H1 (cell line): ENCODE measurements around the gene FBXO45. TPM values are rescaled to one million over a fixed set of nuclear protein-coding genes. Genes with fewer than 3 reads are reported as not detected.

Experiments used
- CTCF ChIA-PET: fragments of 300-600 bp; sonication (Branson Sonifier 250); formaldehyde crosslinking; loops from one replicate; lab custom pipeline; 2021; ENCODE audit not compliant: partially characterized antibody; lab: Charles Lee
- POLR2A ChIA-PET: fragments of 300-600 bp; sonication (Branson Sonifier 250); formaldehyde crosslinking; loops from one replicate; lab custom pipeline; 2021; ENCODE audit warnings: inconsistent platforms; ENCODE audit not compliant: partially characterized antibody; lab: Charles Lee
- DNase-seq, 2 experiments: peaks; one replicate each; pipeline versions ENCODE4 v3.0.0 to v3.0.0-alpha.2; 2010 to 2022; ENCODE audit warnings: low spot score in 2 of 2, low read depth in 1 of 2, mixed read lengths in 1 of 2
- FAIRE-seq: peaks from 2 replicates; lab custom pipeline; 2011; peaks lifted over from hg19 to GRCh38; lab: Jason Lieb, UNC
- H2AFZ ChIP-seq: 2 replicates; pipeline ENCODE4 v1.8.1; 2012; ENCODE audit warnings: low read length, inconsistent platforms
- H2AK5ac ChIP-seq: 2 replicates; pipeline ENCODE4 v1.6.1; 2013; ENCODE audit warnings: low read depth, low read length
- H2BK120ac ChIP-seq: replicated peaks from 2 replicates; pipeline ENCODE3; 2013; ENCODE audit warnings: low read depth, low read length, inconsistent platforms
- H2BK12ac ChIP-seq: 2 replicates; pipeline ENCODE4 v1.6.1; 2013; ENCODE audit warnings: low read depth, low read length
- H2BK15ac ChIP-seq: 2 replicates; pipeline ENCODE4 v1.6.1; 2013; ENCODE audit warnings: low read length
- H2BK20ac ChIP-seq: 2 replicates; pipeline ENCODE4 v1.6.1; 2013; ENCODE audit warnings: low read length
- H2BK5ac ChIP-seq: 2 replicates; pipeline ENCODE4 v1.6.1; 2013; ENCODE audit warnings: low read depth, low read length
- H3K14ac ChIP-seq: 2 replicates; pipeline ENCODE4 v1.6.1; 2013; ENCODE audit warnings: inconsistent platforms; ENCODE audit not compliant: insufficient read length
- H3K18ac ChIP-seq: 2 replicates; pipeline ENCODE4 v1.6.1; 2013; ENCODE audit warnings: low read length; ENCODE audit errors: extremely low read depth
- H3K23ac ChIP-seq: 2 replicates; pipeline ENCODE4 v1.6.1; 2013; ENCODE audit warnings: inconsistent platforms; ENCODE audit not compliant: insufficient read length
- H3K23me2 ChIP-seq: 2 replicates; pipeline ENCODE4 v1.6.1; 2013; ENCODE audit warnings: low read depth, low read length
- H3K27ac ChIP-seq: 2 replicates; pipeline ENCODE4 v1.6.1; 2011; ENCODE audit warnings: low read depth, low read length, inconsistent platforms
- H3K27me3 ChIP-seq, 4 experiments: replicated peaks in 1 of 4; 1 replicate in 1 of 4; 2 replicates in 3 of 4; pipeline versions ENCODE4 v1.6.1 to v1.8.1; 2011 to 2013; ENCODE audit warnings: low read length in 3 of 4, mild to moderate bottlenecking in 3 of 4, inconsistent platforms in 2 of 4, mixed read lengths in 2 of 4, moderate library complexity in 1 of 4; ENCODE audit not compliant: control insufficient read depth in 3 of 4, insufficient read depth in 3 of 4; ENCODE audit errors: extremely low read depth in 1 of 4
- H3K36me3 ChIP-seq, 4 experiments: 2 replicates each; pipeline versions ENCODE4 v1.6.1 to v1.8.1; 2011 to 2013; ENCODE audit warnings: mild to moderate bottlenecking in 4 of 4, low read length in 3 of 4, moderate library complexity in 2 of 4, control low read depth in 1 of 4, inconsistent platforms in 1 of 4; ENCODE audit not compliant: insufficient read depth in 4 of 4, control insufficient read depth in 2 of 4
- H3K4ac ChIP-seq: replicated peaks from 2 replicates; pipeline ENCODE3; 2013; ENCODE audit warnings: low read length, low read depth, mixed read lengths, inconsistent platforms; ENCODE audit not compliant: insufficient read length
- H3K4me1 ChIP-seq, 4 experiments: replicated peaks in 1 of 4; 1 replicate in 1 of 4; 2 replicates in 3 of 4; pipeline versions ENCODE4 v1.6.1 to v1.8.1; 2011 to 2013; ENCODE audit warnings: low read length in 3 of 4, inconsistent platforms in 2 of 4, mixed read lengths in 1 of 4; ENCODE audit not compliant: insufficient read depth in 4 of 4, control insufficient read depth in 3 of 4
- H3K4me2 ChIP-seq, 2 experiments: 2 replicates each; pipeline versions ENCODE4 v1.6.1 to v1.8.1; 2011 to 2013; ENCODE audit warnings: low read depth in 2 of 2, low read length in 2 of 2, control low read depth in 1 of 2, inconsistent platforms in 1 of 2, mild to moderate bottlenecking in 1 of 2; ENCODE audit not compliant: insufficient read depth in 1 of 2
- H3K4me3 ChIP-seq, 4 experiments: fragments of 200-600, 300-600 bp in 1 of 4; sonication (generic), shearing (Covaris generic), sonication (Bioruptor Twin) in 1 of 4; 2 replicates each; pipeline versions ENCODE4 v1.5.1 to v1.8.1; 2011 to 2016; ENCODE audit warnings: low read length in 4 of 4, low read depth in 3 of 4, control low read depth in 2 of 4, inconsistent platforms in 2 of 4, mild to moderate bottlenecking in 2 of 4, mixed read lengths in 1 of 4, moderate library complexity in 1 of 4; ENCODE audit not compliant: insufficient read depth in 2 of 4; ENCODE audit errors: extremely low read depth in 1 of 4
- H3K56ac ChIP-seq: replicated peaks from 2 replicates; pipeline ENCODE3; 2013; ENCODE audit warnings: low read depth, mild to moderate bottlenecking, mixed read lengths, low read length, inconsistent platforms; ENCODE audit not compliant: insufficient read length
- H3K79me1 ChIP-seq: 2 replicates; pipeline ENCODE4 v1.6.1; 2013; ENCODE audit warnings: low read depth, low read length, control low read depth
- H3K79me2 ChIP-seq, 2 experiments: 2 replicates each; pipeline versions ENCODE4 v1.6.1 to v1.8.1; 2012 to 2013; ENCODE audit warnings: low read length in 2 of 2, mild to moderate bottlenecking in 2 of 2, inconsistent platforms in 1 of 2; ENCODE audit not compliant: insufficient read depth in 2 of 2, control insufficient read depth in 1 of 2
- H3K9ac ChIP-seq, 4 experiments: replicated peaks in 1 of 4; 1 replicate in 1 of 4; 2 replicates in 3 of 4; pipeline versions ENCODE4 v1.6.1 to v1.8.1; 2011 to 2013; ENCODE audit warnings: low read depth in 3 of 4, low read length in 3 of 4, control low read depth in 2 of 4, mild to moderate bottlenecking in 2 of 4, moderate library complexity in 2 of 4, inconsistent platforms in 1 of 4; ENCODE audit errors: extremely low read depth in 1 of 4
- H3K9me3 ChIP-seq, 2 experiments: 2 replicates each; pipeline versions ENCODE4 v1.6.1 to v1.8.1; 2012 to 2013; ENCODE audit warnings: mild to moderate bottlenecking in 2 of 2, moderate library complexity in 2 of 2, control low read depth in 1 of 2, inconsistent platforms in 1 of 2, low read depth in 1 of 2, low read length in 1 of 2, mixed read lengths in 1 of 2; ENCODE audit not compliant: insufficient read depth in 2 of 2
- H4K20me1 ChIP-seq, 2 experiments: replicated peaks in 1 of 2; 2 replicates each; pipeline versions ENCODE3 to v1.8.1; 2011 to 2013; ENCODE audit warnings: inconsistent platforms in 2 of 2, low read length in 2 of 2, mild to moderate bottlenecking in 1 of 2; ENCODE audit not compliant: insufficient read depth in 2 of 2, control insufficient read depth in 1 of 2
- H4K5ac ChIP-seq: 2 replicates; pipeline ENCODE4 v1.6.1; 2013; ENCODE audit warnings: low read length, low read depth, mixed read lengths, inconsistent platforms; ENCODE audit not compliant: insufficient read length
- H4K8ac ChIP-seq: 2 replicates; pipeline ENCODE4 v1.8.0; 2013; ENCODE audit warnings: mild to moderate bottlenecking, moderate library complexity, low read length, inconsistent platforms; ENCODE audit not compliant: insufficient read depth; ENCODE audit errors: extremely low read depth
- H4K91ac ChIP-seq: replicated peaks from 2 replicates; pipeline ENCODE3; 2013; ENCODE audit warnings: low read length, mixed read lengths, inconsistent platforms; ENCODE audit not compliant: insufficient read length
- BRCA1 ChIP-seq: IDR thresholded peaks from 2 replicates; pipeline ENCODE4 v1.6.1; 2012; ENCODE audit warnings: low read depth, low read length, improper control_type of control experiment
- CTBP2 ChIP-seq: IDR thresholded peaks from 2 replicates; pipeline ENCODE4 v1.7.0; 2011; ENCODE audit warnings: borderline replicate concordance, mild to moderate bottlenecking, moderate library complexity, mixed read lengths, low read length; ENCODE audit not compliant: insufficient read depth, insufficient read length
- WGBS, 2 experiments: shearing (Covaris generic) in 1 of 2; methylation state at CpG; one replicate each; pipeline versions ENCODE4 v1.1.6 to v1.1.7; 2013 to 2015; ENCODE audit warnings: low lambda C conversion rate in 2 of 2, mixed read lengths in 2 of 2, inconsistent platforms in 1 of 2, low coverage in 1 of 2, missing lambda C conversion rate in 1 of 2; ENCODE audit not compliant: insufficient replicate concordance in 2 of 2, insufficient coverage in 1 of 2, insufficient read length in 1 of 2; ENCODE audit errors: extremely low coverage in 1 of 2, missing lambda C conversion rate in 1 of 2; 5-methylcytosine and 5-hydroxymethylcytosine counted together
- polyA plus RNA-seq, 7 experiments: library from polyadenylated mRNA; depleted of rRNA in 3 of 7; stranded (reverse) in 5 of 7; unstranded in 2 of 7; fragments of >200 nt in 5 of 7; fragments of 200-250 nt in 2 of 7; gene quantifications; 1 replicate in 5 of 7; 2 replicates in 1 of 7; 4 replicates in 1 of 7; pipeline versions ENCODE4 v1.2.1 to v1.2.3, GENCODE V29; 2011 to 2013; ENCODE audit warnings: missing spikeins in 2 of 7, mixed read lengths in 2 of 7
- total RNA-seq: library from RNA; stranded (reverse); fragmentation: NEBNext Ultra II Directional; extraction: Animal tissue kit (Norgen Biotek cat#: 25700); gene quantifications from 2 replicates; pipeline ENCODE4 v1.2.1, GENCODE V29; 2021

Gene FBXO45
- total and polyA plus RNA-seq, 2 of the 8 experiments (the other 6 are each of a cell fraction or from before 2014, with no cell fraction given), result 5.2 to 19.4 TPM

DNA sequence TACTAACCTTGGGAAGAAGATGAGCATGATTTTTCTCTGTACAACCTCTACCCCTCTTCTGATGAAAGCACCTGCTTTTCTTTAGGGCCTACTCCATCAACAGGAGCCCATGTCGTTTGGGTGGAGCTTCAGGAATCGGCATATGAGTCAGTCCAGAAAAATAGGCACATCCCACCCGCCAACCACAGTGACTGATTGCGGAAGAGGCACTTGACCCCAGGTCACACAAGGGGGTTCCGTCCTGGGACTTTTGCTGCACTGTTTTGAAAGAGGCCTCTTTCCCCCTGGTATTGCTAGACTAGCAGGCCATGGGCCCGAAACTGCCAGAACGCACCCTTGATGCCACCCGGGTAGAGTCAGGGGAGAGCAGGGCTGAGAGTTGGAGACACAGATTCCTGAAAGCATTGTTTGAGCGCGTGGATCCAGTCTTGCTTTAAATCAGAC is 51.7 kb downstream of the FBXO45 start:
- Histone ChIP-seq H4K20me1 (no peaks in the 10 kb centered on the region), H3K36me3 (no peaks in the 10 kb centered on the region), H3K23me2 (no peaks in the 10 kb centered on the region), H2BK5ac (0 out of 2 replicates have a peak overlapping the region, but pooled peaks have one; percentile 23), H2BK20ac (0 out of 2 replicates have a peak overlapping the region, but pooled peaks have one; percentile 32), H3K79me1 (no peaks in the 10 kb centered on the region), H3K4me2 (no peak overlapping the region), H3K56ac (no peak overlapping the region), H4K91ac (no peak overlapping the region), H3K4me3 (no peak overlapping the region), H3K9me3 (no peaks in the 10 kb centered on the region), H3K9ac (no peak overlapping the region), H2AFZ (no peak overlapping the region), H3K23ac (no peak overlapping the region), H2BK120ac (no peak overlapping the region), H4K8ac (no peak overlapping the region), H4K5ac (no peak overlapping the region), H3K27ac (no peak overlapping the region), H3K4me1 (peaks cover 0 to 5% (median 5%) of the 10 kb centered on the region in 4 experiments; a peak in 3 of 7 replicates), H2AK5ac (no peak overlapping the region), H2BK15ac (no peak overlapping the region), H3K4ac (no peak overlapping the region), H2BK12ac (peak overlapping the region; percentile 29; the same call in 1 of the 2 replicates), H3K27me3 (no peaks in the 10 kb centered on the region), H3K79me2 (no peaks in the 10 kb centered on the region), H3K18ac (no peak overlapping the region; the same call in 1 of the 2 replicates), H3K14ac (no peak overlapping the region)
- CTCF ChIA-PET, result interaction anchor here (1.1 kb wide), 1 partner anchor 11 kb away, joined by 4 read pairs; no protein-coding TSS in a partner anchor
- no peak for FAIRE-seq
- 83% methylated on average over 10 of the region's 10 CpGs; no CpG with 5 or more reads in 1 of the 2 experiments for WGBS, 2 experiments
- DNase-seq, result no peak
- POLR2A ChIA-PET, result interaction anchor here (0.6 kb wide), 1 partner anchor 10 kb away, joined by 3 read pairs; no protein-coding TSS in a partner anchor
- TF ChIP-seq BRCA1 (no peak), CTBP2 (no peak)
